Fibroblast of gingiva (primary cell): Measurements from ENCODE around the gene NPEPPS.
"Not testable (repeated sequence)": the region's sequence is repeated elsewhere in the genome, so short reads cannot be mapped to it uniquely, and the experiment has no call there.

Source experiments
- DNase-seq: peaks from one replicate; pipeline ENCODE4 v3.0.0-alpha.2; 2011; ENCODE audit warnings: low read depth

Gene NPEPPS

DNA sequence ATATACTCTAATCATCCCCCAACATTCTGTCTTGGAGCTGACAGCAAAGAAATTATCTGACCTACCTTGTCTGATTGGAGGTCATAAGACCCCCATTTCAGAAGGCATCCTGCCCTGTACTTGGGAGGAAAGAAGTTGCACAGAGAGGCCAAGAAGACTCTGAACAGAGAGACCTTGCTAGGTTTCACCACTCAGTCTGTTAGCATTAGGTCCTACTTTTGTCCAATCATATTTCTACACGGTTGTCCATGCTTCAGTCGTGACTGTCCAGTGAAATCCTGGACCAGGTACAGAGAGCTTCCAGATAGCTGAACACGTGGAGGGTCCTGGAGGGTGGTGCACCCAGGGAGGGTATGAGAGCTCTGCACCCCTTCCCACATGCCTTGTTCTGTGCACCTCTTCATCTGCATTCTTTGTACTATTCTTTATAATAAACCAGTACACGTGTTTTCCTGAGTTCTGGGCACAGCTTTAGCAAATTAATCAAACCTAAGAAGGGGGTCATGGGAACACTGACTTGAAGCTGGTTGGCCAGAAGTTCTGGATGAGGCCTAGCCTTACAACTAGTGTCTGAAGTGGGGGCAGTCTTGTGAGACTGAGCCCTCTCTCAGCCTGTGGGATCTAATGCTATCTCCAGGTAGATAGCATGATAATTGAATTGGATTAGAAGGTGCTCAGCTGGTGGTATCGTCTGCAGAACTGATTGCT lies 30.9 kb downstream of the NPEPPS start:
- not testable (repeated sequence) for DNase-seq

DNA sequence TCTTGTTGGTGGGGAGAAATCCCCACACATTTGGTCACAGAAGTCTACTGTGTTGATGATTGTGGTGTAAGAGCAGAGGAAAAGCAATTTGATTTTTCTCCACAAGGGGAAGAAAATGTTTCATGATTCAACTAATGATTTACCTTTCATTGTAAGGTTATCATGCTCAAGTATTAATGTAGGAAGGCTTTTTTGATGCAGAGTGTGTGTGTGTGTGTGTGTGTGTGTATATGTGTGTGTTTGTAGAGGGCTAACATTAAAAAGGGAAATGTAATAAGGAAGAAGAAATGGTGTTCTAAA lies 31.4 kb downstream of the NPEPPS start:
- DNase-seq = not testable (repeated sequence)

DNA sequence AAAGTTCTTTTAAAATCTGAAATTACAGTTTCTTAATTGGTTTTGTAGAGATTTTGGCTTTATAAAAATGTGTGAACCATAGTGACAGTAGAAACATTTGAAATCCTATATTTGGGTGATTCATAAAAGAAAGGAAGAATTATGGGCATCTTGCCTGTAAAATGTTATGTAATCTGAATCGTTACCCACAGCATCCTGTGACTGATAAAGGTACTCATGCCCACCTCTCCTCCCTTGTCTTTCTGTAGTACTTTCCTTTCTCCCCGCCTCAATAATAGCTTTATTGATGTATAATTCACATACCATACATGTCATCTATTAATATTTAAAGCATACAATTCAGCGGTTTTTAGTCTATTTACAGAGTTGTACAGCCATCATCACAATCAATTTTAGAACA lies 36.4 kb downstream of the NPEPPS start:
- DNase-seq = not testable (repeated sequence)

DNA sequence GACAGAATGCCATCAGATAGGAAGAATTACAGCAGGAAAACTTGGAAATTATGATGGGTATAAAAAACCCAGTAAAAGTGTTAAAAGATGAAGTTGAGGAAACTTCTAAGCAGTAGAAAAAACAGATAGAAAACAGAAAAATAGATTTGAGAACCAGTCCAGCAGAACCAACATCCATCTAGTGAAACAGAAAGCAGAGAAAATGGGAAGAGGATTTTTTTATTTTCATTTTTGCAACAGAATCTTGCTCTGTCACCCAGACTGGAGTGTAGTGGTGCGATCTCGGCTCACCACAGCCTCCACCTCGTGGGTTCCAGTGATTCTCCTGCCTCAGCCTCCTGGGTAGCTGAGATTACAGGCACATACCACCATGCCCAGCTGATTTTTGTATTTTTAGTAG lies 41.7 kb downstream of the NPEPPS start:
- not testable (repeated sequence) for DNase-seq

DNA sequence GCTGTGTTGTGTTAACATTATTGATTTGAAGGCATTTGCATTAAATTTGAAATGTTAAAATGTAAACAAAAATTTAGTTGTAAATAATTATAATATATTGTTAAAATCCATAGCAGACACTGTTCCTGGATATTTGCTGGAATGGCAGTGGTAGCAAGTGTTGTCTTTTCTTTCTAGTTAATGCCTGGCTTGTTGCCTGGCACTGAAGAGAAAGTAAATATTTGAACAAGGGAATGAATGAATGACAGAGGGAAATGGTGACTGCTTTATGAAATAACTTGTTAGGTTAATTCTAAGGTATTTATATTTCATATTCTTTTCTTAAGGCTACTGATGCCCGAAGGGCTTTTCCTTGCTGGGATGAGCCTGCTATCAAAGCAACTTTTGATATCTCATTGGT lies 51.5 kb downstream of the NPEPPS start:
- DNase-seq = not testable (repeated sequence)

DNA sequence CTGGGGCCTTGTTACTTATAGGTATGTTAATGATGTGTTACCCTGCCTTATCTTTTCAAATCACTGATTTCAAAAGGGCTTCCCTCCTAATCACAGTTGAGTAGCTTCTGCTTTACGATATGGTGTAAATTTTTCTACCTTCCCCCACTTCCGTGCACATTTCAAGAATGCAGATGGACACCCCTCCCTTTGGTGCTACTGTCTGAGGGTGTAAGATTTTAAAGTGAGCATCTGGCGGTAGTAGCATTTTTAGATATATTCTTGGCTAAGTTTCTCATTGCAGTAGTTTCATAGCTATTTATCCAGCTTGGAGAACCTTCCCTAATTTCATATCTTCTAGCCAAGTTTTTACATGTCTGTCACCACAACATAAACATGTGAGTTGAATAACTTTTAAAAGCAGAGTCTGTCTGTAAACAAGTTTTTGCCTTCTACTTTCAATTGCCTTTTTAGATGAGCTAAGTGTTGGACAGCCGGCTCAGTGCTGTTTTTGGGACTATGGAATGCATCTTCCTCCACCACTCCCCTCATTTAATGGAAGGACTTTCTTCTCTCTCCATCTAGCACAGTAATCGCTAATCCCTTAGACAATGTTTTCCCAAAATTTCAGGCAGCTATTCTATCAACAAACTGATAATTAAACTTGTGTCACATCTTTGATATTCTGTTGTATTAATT lies 55.6 kb downstream of the NPEPPS start:
- DNase-seq = not testable (repeated sequence)

DNA sequence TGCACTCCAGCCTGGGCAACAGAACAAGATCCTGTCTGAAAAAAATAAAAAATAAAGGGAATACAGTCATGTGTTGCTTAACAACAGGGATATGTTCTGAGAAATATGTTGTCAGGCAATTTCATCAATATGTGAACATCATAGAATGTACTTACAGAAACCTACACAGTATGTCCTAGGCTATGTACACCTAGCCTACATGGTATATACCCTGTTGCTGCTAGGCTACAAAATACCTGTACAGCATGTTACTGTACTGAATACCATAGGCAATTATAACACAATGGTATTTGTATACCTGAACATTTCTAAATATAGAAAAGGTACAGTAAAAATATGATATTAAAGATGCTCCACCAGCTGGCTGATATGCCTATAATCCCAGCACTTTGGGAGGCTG lies 62.6 kb downstream of the NPEPPS start:
- not testable (repeated sequence) for DNase-seq

DNA sequence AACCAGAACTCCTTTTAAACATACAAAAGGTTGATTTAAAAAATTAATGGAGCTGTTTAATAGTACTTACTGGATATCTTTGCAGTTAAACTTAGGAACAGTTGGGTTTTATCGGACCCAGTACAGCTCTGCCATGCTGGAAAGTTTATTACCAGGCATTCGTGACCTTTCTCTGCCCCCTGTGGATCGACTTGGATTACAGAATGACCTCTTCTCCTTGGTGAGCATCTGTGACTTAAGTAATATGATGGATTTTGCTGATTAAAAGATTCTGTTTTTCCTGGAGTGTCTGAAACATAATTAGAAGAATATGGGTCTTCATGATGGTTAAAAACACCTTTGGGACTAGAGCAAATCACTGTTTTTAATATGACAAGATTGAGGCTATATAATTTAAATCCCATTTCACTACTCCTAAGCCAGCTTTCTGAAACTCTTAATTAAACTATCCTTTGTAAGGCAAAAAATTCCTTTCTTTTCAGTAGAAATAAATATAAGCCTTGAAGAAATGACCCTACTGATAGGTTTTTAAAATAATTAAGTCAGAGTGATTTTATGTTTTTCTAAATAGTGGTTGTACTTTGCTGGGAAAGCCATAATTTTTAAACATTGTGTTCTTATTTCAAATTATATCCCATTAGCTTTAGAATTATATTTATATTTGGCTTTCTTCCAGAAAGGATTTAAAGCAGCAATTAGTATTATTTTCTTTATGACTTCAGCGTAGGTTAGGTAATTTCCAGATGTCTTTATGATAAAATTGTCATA lies 73.1 kb downstream of the NPEPPS start:
- no peak for DNase-seq

DNA sequence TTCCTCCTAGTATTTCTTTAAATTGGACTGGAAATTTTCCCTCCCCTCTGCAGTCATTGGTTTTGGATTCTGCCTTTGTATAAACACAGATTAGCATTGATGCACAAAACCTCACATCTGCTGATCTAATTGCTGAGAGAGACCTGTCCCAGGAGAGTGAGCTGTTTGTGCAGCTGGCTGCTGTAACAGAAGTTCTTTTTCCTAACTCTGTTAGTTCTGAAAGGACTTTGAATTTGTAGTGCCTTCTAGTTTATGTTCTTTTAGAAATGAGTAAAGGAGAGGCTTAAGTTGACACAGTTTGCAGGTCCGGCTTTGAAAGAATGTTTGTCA lies 73.7 kb downstream of the NPEPPS start:
- peak; percentile 71 for DNase-seq

DNA sequence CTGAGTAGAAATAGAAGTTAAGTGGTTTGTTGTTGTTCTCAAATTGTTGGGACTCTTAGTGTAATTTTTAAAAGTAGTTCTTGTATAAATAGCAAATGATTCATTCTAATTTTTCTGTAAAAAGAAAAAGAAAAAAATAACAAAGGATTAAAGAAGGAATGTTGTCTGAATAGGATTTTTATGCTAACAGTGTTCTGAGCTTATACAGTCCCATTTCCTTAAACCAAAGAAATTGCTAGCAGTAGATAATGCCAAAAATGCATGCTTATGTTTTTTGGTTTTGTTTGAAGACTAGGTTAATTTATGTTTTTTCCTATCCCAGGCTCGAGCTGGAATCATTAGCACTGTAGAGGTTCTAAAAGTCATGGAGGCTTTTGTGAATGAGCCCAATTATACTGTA lies 74.1 kb downstream of the NPEPPS start:
- no peak for DNase-seq

DNA sequence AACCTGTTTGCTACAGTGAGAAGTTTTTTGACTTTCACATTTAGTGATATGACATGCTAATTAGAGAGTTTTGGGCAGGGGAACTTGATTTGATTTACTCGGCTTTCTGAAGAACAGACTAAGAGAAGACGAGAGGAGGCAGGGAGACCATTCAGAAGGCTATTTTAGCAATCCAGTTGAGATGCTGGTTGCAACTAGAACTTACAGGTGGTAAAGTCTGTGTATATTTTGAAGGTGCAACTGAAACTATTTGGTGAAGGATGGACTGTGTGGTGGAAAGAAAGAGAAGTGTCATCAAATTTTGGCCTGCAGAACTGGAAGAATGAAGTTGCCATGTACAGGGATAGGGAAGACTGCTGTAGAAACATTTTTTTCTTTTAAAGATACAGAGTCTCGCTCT lies 76.6 kb downstream of the NPEPPS start:
- no peak for DNase-seq

DNA sequence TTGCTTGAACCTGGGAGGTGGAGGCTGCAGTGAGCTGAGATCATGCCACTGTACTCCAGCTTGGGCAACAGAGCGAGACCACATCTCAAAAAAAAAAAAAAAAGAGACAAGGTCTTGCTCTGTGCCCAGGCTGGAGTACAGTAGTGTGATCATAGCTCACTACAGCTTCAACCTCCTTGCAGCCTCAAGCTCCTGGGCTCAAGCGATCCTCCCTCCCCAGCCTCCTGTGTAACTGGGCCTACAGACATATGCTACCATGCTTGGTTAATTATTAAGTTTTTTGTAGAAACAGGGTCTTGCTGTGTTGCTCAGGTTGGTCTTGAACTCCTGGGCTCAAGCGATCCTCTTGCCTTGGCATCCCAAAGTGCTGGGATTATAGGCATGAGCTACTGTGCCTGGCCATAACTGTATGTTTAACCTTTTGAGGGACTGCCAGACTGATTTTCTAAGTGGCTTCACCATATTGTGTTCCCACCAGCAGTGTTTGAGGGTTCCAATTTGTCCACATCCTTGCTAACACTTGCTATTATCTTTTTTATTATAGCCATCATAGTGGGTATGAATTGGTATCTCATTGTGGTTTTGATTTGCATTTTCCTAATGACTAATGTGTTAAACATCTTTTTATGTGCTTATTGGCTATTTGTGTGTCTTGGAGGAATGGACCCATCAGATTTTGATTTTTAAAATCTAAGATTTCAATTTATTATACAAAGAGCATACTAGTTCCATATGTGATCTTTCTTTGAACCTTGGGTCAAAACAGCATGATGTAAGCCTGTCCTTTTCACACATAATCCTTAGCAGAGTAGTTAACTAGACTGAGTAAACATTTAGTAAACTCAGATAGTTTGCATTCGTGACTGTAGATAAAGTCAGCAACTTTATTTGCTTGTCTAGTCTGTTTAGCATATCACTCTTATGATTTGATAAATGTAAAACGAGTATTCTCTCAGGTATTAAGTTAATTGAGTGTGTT lies 80.8 kb downstream of the NPEPPS start:
- peak; percentile 57 for DNase-seq

DNA sequence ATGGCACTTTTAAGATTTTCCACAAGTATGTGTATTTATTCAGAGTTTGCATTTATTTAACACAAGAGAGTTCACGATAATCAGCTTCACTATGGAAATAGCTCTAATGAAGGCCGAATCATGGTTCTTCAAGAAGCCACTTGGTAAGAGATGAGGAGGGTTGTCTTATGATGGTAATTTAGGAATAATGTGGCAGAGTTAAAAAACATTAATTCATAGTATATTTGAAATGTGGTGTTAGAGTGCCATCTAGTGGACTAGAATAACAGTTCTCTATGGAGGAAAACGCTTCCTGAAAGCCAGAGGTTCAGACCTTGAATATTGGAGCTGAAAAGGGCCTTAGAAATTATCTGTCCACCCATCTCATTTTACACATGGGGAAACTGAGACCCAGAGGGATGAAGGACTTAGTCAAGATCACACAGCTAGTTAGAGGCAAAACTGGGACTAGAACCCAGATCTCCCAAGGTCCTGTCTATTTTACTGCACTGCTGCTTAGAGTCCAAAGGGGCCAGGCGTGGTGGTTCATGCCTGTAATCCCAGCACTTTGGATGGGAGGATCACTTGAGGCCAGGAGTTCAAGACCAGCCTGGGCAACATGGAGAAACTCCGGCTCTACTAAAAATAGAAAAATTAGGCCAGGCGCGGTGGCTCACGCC lies 85.0 kb downstream of the NPEPPS start:
- peak; percentile 24 for DNase-seq

DNA sequence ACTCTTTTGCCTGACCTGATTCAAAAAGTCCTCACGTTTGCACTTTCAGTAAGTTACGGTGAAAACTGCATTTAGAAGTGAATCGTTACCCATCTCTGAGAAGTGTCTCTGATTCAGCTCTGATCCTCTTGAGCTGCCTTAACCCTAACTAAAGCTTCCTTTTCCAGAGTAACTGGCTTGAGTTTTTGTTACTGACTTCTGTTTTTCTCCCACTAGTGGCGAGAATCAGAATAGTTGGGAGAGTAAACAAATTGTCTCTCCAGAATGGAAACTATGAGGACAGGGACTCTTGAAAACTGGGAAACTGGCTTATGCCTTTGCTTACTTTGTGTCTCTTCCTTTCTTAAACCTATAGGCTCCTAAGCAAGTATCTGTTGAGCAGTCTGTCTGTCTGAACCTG lies 87.5 kb downstream of the NPEPPS start:
- no peak for DNase-seq

DNA sequence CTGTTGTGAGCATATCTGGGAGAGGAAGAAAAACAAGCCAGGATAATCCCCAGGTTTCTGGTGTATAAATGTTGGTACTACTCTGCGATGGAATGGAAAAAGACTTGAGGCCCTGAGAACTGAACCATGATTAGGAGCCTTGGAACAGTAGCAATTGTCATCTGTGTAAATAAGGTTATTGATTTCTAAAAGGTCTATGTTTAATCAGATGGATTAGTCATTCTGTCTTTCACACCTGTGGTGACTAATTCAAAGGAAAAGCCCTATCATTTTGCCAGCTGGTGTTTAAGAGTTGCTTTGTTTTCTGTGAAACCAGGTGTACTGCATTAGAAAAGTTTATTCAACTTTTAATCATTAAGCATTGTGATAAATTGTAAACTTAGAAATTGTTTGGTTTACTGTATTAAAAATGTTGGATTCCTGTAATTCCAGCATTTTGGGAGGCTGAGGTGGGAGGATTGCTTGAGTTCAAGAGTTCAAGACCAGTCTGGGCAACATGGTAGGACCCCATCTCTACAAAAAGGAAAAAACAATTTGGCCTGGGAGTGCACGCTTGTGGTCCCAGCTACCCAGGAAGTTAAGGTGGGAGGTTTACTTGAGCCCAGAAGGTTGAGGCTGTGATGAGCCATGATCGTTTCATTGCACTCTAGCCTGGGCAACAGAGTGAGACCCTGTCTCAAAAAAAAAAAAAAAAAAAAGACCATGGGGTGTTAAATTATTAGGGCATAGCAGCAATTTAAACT lies 89.8 kb downstream of the NPEPPS start:
- DNase-seq = no peak

DNA sequence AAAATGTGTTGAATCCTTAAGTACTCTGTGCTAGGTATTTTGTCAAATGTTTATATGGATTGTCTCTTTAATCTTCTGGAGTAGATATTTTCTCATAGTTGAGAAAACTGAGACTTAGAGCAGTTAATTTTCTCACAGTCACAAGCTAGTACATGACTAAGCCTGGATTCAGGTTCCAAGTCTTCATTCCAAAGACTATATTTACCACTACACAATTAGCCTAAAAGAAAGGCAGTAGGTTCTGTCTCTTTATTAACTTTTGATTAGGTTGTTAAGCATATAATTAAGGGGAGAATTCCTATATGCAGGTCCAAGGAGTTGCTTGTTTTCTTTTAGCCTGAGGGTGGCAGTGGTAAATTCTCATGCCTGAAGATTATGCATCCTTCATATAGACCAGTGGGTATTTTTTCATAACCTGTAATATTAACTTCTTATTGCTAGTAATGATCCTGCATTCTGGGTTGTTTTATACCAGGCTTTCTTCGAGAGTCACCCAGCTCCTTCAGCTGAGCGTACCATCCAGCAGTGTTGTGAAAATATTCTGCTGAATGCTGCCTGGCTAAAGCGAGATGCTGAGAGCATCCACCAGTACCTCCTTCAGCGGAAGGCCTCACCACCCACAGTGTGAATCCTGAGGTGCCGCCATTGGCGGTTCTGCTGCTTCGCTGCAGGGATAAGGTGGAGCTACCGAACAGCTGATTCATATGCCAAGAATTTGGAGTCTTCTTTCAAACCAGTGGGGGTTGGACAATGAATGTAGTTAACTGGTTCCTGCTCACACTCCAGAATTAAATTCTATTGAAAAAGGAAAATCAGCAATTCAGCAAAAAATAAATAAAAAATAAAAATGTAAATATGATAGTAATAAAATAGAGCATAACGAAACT lies 90.6 kb downstream of the NPEPPS start:
- peak; percentile 79 for DNase-seq

DNA sequence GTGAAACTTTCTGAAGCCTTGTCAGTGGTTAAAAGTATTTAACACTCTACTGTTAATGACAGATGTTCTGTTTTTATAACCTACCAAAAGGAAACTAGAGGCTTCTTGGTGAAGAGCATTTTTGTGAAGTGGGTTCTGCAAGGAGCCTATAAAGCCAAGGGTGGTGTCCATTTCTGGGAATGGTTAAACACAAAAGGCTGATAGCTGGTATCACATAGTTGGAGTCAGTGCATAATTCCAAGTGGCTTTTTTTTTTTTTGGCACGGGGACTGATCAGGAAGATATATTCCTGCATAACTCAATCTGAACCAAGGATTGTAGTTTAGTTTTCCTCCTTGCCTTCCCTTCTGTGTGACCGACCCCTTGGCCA lies 91.3 kb downstream of the NPEPPS start:
- DNase-seq = no peak

DNA sequence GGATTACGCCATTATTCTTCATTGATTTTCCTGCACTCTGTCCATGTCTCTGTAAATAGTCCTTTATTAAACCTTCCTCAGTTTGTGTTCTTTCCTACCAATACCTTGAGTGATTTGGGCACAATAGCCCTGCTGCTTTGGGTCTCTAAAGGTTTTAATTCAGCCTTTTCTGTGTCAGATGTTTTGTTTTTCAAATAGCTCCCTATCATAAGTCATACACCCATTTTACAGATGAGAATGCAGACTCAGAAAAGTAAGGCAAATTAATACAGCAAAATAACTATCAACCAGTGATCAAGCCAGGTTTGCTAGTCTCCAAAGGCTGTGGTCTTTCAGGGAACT lies 93.8 kb downstream of the NPEPPS start:
- DNase-seq = no peak

DNA sequence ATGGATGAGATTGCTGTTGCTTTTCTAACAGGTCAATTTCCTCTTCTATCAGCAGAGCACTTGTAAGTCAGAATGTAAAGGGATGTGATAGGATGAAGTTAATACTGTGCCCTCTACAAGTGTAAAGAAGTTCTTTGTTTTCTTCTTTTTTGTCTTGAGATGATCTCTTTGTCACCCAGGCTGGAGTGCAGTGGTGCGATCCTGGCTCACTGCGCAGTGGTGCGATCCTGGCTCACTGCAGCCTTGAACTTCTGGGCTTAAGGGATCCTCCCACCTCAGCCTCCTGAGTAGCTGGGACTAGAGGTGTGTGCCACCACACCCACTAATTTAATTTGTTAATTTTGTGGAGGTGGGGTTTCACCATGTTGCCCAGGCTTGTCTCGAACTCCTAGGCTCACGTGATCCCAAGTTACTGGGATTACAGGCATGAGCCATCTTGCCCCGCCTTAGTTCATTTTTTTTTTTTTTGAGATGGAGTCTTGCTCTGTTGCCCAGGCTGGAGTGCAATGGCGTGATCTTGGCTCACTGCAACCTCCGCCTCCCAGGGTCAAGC lies 97.2 kb downstream of the NPEPPS start:
- DNase-seq = no peak

DNA sequence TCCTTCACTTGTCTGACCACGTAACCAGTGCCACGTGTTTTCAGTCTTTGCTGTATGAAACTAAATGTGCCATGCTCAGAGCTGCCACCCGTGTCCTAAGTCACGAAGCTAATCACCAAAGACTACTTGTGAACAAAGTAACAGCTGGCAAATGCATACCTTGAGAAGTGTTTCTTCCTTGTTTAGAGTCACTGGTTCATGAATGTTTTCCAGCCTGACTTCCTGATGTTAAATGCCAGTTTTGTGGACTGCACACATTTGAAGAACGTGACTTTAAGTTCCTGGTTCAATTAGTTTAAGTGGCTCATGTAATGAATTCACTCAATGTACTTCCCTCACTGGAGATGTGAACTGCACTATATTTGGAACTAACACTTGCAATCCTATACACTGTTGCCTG lies 98.9 kb downstream of the NPEPPS start:
- DNase-seq = no peak
